Measurements from ENCODE around the gene GALNTL6. TPM values are rescaled to one million over a fixed set of nuclear protein-coding genes. Genes with fewer than 3 reads are reported as not detected.

The GALNTL6 gene
- total and polyA plus RNA-seq, 2 donors (not counting 3 experiments of a cell fraction or from before 2014, with no cell fraction given): not detected

GRCh38 chr4:172691552-172691951 lies 878.3 kb downstream of the GALNTL6 start:
- H3K4me2 ChIP-seq (ENCODE audit: insufficient read depth, low read length): no peak overlapping the region
- no peaks in the 10 kb centered on the region for H3K4me1 ChIP-seq (ENCODE audit: control insufficient read depth, extremely low read depth, insufficient read depth, low read length)
- POLR2A ChIA-PET: no interaction called here
- no peak overlapping the region for H2AFZ ChIP-seq (ENCODE audit: low read depth, low read length)
- FAIRE-seq (no peak), DNase-seq (ENCODE audit: low read depth, low spot score) (no peak)
- no TSS peak for BruUV-seq (replicated peaks)
- H3K4me3 ChIP-seq (replicated peaks in 1 of 3; ENCODE audit: insufficient read depth in 1 of 3, low read depth in 1 of 3, low read length in 3 of 3): no peak overlapping the region
- H3K36me3 ChIP-seq (ENCODE audit: control insufficient read depth in 2 of 2, extremely low read depth in 1 of 2, insufficient read depth in 2 of 2, low read length in 2 of 2): no peaks in the 10 kb centered on the region
- intact Hi-C loops (cut with micrococcal nuclease) (no loop called here), dilution Hi-C loops (cut with MboI; ENCODE audit: extremely low pct_ligation_motif_present, low sequenced_read_pairs) (no loop called here)
- CTCF ChIA-PET: no interaction called here
- H3K27ac ChIP-seq (ENCODE audit: insufficient read depth, low read depth, low read length): no peak overlapping the region
- H3K9ac ChIP-seq (replicated peaks; ENCODE audit: extremely low read depth, insufficient read depth, low read length): no peak overlapping the region
- H3K9me1 ChIP-seq (replicated peaks; ENCODE audit: control insufficient read depth, extremely low read depth, insufficient read depth, low read length): no peaks in the 10 kb centered on the region
- H4K20me1 ChIP-seq (replicated peaks; ENCODE audit: control insufficient read depth, extremely low read depth, insufficient read depth, low read length): no peaks in the 10 kb centered on the region
- no peak for TF ChIP-seq CTCF (IDR thresholded peaks at IDR 0.05; ENCODE audit: extremely low read depth in 1 of 2, insufficient read depth in 1 of 2, low read depth in 1 of 2, low read length in 2 of 2)
- TF ChIP-seq MYC (IDR thresholded peaks at IDR 0.05; ENCODE audit: low read depth, low read length): no peak
- no peak for TF ChIP-seq POLR2AphosphoS5 (IDR thresholded peaks at IDR 0.05; ENCODE audit: insufficient read depth, low read depth, low read length)
- no peak for TF ChIP-seq GATA2 (IDR thresholded peaks at IDR 0.05; ENCODE audit: insufficient read depth, insufficient read length, low read depth, low read length)
- TF ChIP-seq FOS (IDR thresholded peaks at IDR 0.05; ENCODE audit: borderline replicate concordance, insufficient read depth, low read length): no peak
- TF ChIP-seq POLR2A (IDR thresholded peaks at IDR 0.05; ENCODE audit: low read depth, low read length): no peak
- TF ChIP-seq EZH2 (IDR thresholded peaks at IDR 0.05; ENCODE audit: borderline replicate concordance, low read depth, low read length, severe bottlenecking): no peak
- TF ChIP-seq MAX (IDR thresholded peaks at IDR 0.05; ENCODE audit: insufficient read depth, insufficient read length): no peak
- TF ChIP-seq JUN (IDR thresholded peaks at IDR 0.05; ENCODE audit: borderline replicate concordance, insufficient read depth, insufficient read length, low read depth): no peak
- H3K9me3 ChIP-seq (replicated peaks; ENCODE audit: control insufficient read depth, insufficient read depth, low read length): peaks cover 5% of the 10 kb centered on the region
- no peaks in the 10 kb centered on the region for H3K79me2 ChIP-seq (ENCODE audit: control insufficient read depth, insufficient read depth, low read length)
- no peaks in the 10 kb centered on the region for H3K27me3 ChIP-seq (ENCODE audit: control insufficient read depth in 2 of 2, insufficient read depth in 2 of 2, low read length in 2 of 2)

All from endothelial cell of umbilical vein (primary cell).